Hepatocyte (in vitro differentiated cells): Measurements from ENCODE around the gene PPM1H. TPM values are rescaled to one million over a fixed set of nuclear protein-coding genes. Genes with fewer than 3 reads are reported as not detected.

Experiments used
- DNase-seq: peaks from one replicate; pipeline ENCODE4 v3.0.0-alpha.2; 2016; ENCODE audit warnings: low spot score
- H2AFZ ChIP-seq: fragments of 200-600 bp; sonication (generic); 2 replicates; pipeline ENCODE4 v1.6.0; 2016; ENCODE audit warnings: antibody characterized with exemption, mild to moderate bottlenecking
- H3K27ac ChIP-seq: fragments of 200-600 bp; sonication (generic); 2 replicates; pipeline ENCODE4 v1.5.1; 2016; ENCODE audit warnings: mild to moderate bottlenecking
- H3K27me3 ChIP-seq: fragments of 200-600 bp; sonication (generic); 2 replicates; pipeline ENCODE4 v1.6.1; 2016
- H3K36me3 ChIP-seq: fragments of 200-600 bp; sonication (generic); replicated peaks from 2 replicates; pipeline ENCODE4 v1.5.1; 2016; ENCODE audit warnings: low read depth; ENCODE audit not compliant: insufficient read depth
- H3K4me1 ChIP-seq: fragments of 200-600 bp; sonication (generic); 2 replicates; pipeline ENCODE4 v1.5.1; 2016; ENCODE audit warnings: mild to moderate bottlenecking, moderate library complexity; ENCODE audit not compliant: insufficient read depth
- H3K4me2 ChIP-seq: fragments of 200-600 bp; sonication (generic); 2 replicates; pipeline ENCODE4 v1.6.0; 2016
- H3K4me3 ChIP-seq: fragments of 200-600 bp; sonication (generic); 2 replicates; pipeline ENCODE4 v1.5.1; 2016; ENCODE audit warnings: mild to moderate bottlenecking
- H3K79me2 ChIP-seq: fragments of 200-600 bp; sonication (generic); 2 replicates; pipeline ENCODE4 v1.6.0; 2017; ENCODE audit warnings: mild to moderate bottlenecking
- H3K9me2 ChIP-seq: fragments of 200-600 bp; sonication (generic); replicated peaks from 2 replicates; pipeline ENCODE4 v1.6.0; 2017; ENCODE audit warnings: mild to moderate bottlenecking; ENCODE audit not compliant: insufficient read depth
- H3K9me3 ChIP-seq: fragments of 200-600 bp; sonication (generic); 2 replicates; pipeline ENCODE4 v1.5.1; 2016; ENCODE audit warnings: low read depth, mild to moderate bottlenecking
- H4K20me1 ChIP-seq: fragments of 200-600 bp; sonication (generic); 2 replicates; pipeline ENCODE4 v1.6.0; 2016; ENCODE audit warnings: mild to moderate bottlenecking; ENCODE audit not compliant: insufficient read depth, poor library complexity, severe bottlenecking
- CTCF ChIP-seq: fragments of 200-600 bp; sonication (generic); IDR thresholded peaks from 2 replicates; pipeline ENCODE4 v1.5.1; 2016; ENCODE audit warnings: antibody characterized with exemption, mild to moderate bottlenecking; ENCODE audit not compliant: poor library complexity
- EZH2 ChIP-seq: fragments of 200-600 bp; sonication (generic); IDR thresholded peaks from 2 replicates; pipeline ENCODE4 v1.6.1; 2016; ENCODE audit warnings: antibody characterized with exemption, mild to moderate bottlenecking, borderline replicate concordance
- EZH2phosphoT487 ChIP-seq: fragments of 200-600 bp; sonication (generic); IDR thresholded peaks from one replicate; pipeline ENCODE4 v1.6.1; 2018; ENCODE audit warnings: antibody characterized with exemption, mild to moderate bottlenecking, low read depth, moderate library complexity; ENCODE audit not compliant: unreplicated experiment, severe bottlenecking
- WGBS: methylation state at CpG from one replicate; pipeline ENCODE4 v1.1.6; 2016; ENCODE audit warnings: low lambda C conversion rate; ENCODE audit errors: missing lambda C conversion rate; 5-methylcytosine and 5-hydroxymethylcytosine counted together
- polyA plus RNA-seq: library from polyadenylated mRNA; unstranded; fragments of >200 nt; fragmentation: Nextera tagmentation; extraction: Ambion mirVana; gene quantifications from 2 replicates; pipeline ENCODE4 v1.2.1, GENCODE V29; 2016
- total RNA-seq: library from RNA; depleted of rRNA; stranded (reverse); fragments of >200 nt; gene quantifications from 2 replicates; pipeline ENCODE4 v1.2.3, GENCODE V29; 2014

Gene PPM1H
- total and polyA plus RNA-seq, 2 experiments from 2014 or later: 9.2 to 21.8 TPM

- no peaks in the 10 kb centered on the region for H3K9me2 ChIP-seq
- H3K4me1 ChIP-seq: peaks cover 3% of the 10 kb centered on the region
- no peaks in the 10 kb centered on the region for H4K20me1 ChIP-seq
- H3K36me3 ChIP-seq: no peaks in the 10 kb centered on the region
- peaks cover 20% of the 10 kb centered on the region for H3K79me2 ChIP-seq
- 94% methylated on average over 2 of the region's 2 CpGs for WGBS
- no peaks in the 10 kb centered on the region for H3K27me3 ChIP-seq
- no peak overlapping the region for H2AFZ ChIP-seq
- DNase-seq: no peak
- H3K4me3 ChIP-seq: no peak overlapping the region
- TF ChIP-seq CTCF: no peak
- TF ChIP-seq EZH2phosphoT487: no peak
- TF ChIP-seq EZH2: no peak
- no peaks in the 10 kb centered on the region for H3K9me3 ChIP-seq
- no peak overlapping the region for H3K27ac ChIP-seq
- H3K4me2 ChIP-seq: no peak overlapping the region
Measured at GRCh38 chr12:62847709-62848108, 87.2 kb downstream of the PPM1H start.

GRCh38 chr12:62846491-62846890, 88.5 kb downstream of the PPM1H start:
- Histone ChIP-seq H3K9me3 (no peaks in the 10 kb centered on the region), H3K79me2 (peaks cover 26% of the 10 kb centered on the region), H3K4me1 (peaks cover 3% of the 10 kb centered on the region), H3K4me2 (no peak overlapping the region), H3K27me3 (no peaks in the 10 kb centered on the region), H3K36me3 (no peaks in the 10 kb centered on the region), H3K27ac (no peak overlapping the region), H3K4me3 (no peak overlapping the region), H2AFZ (no peak overlapping the region), H3K9me2 (no peaks in the 10 kb centered on the region), H4K20me1 (no peaks in the 10 kb centered on the region)
- 89% methylated on average over 4 of the region's 4 CpGs for WGBS
- no peak for TF ChIP-seq EZH2phosphoT487
- TF ChIP-seq CTCF: no peak
- TF ChIP-seq EZH2: no peak
- no peak for DNase-seq

- H3K27me3 ChIP-seq: no peaks in the 10 kb centered on the region
- no peak for TF ChIP-seq CTCF
- TF ChIP-seq EZH2: no peak
- TF ChIP-seq EZH2phosphoT487: no peak
- H3K79me2 ChIP-seq: peaks cover 29% of the 10 kb centered on the region
- no peak overlapping the region for H3K27ac ChIP-seq
- no peaks in the 10 kb centered on the region for H3K9me3 ChIP-seq
- no peak overlapping the region for H3K4me3 ChIP-seq
- H2AFZ ChIP-seq: no peak overlapping the region
- peaks cover 3% of the 10 kb centered on the region for H3K4me1 ChIP-seq
- H3K9me2 ChIP-seq: no peaks in the 10 kb centered on the region
- no peak for DNase-seq
- no peak overlapping the region for H3K4me2 ChIP-seq
- H3K36me3 ChIP-seq: no peaks in the 10 kb centered on the region
- 37% methylated on average over 2 of the region's 2 CpGs for WGBS
- H4K20me1 ChIP-seq: no peaks in the 10 kb centered on the region
Measured at GRCh38 chr12:62844915-62845314, 90.0 kb downstream of the PPM1H start.

- Histone ChIP-seq H3K4me2 (peak overlapping the region; percentile 59), H4K20me1 (no peaks in the 10 kb centered on the region), H3K79me2 (peaks cover 30% of the 10 kb centered on the region), H3K9me3 (no peaks in the 10 kb centered on the region), H3K36me3 (no peaks in the 10 kb centered on the region), H3K9me2 (no peaks in the 10 kb centered on the region), H3K4me1 (peaks cover 3% of the 10 kb centered on the region), H3K27ac (no peak overlapping the region), H3K4me3 (no peak overlapping the region), H3K27me3 (no peaks in the 10 kb centered on the region), H2AFZ (no peak overlapping the region)
- DNase-seq: no peak
- TF ChIP-seq EZH2 (no peak), EZH2phosphoT487 (no peak)
- 22% methylated on average over 1 of the region's 1 CpG for WGBS
Measured at GRCh38 chr12:62843716-62844115, 91.2 kb downstream of the PPM1H start.
